ENCODE results near the gene HMGXB3. TPM values are rescaled to one million over a fixed set of nuclear protein-coding genes. Genes with fewer than 3 reads are reported as not detected.
"Not testable (repeated sequence)": the region's sequence is repeated elsewhere in the genome, so short reads cannot be mapped to it uniquely, and the experiment has no call there.

The HMGXB3 gene
- total and polyA plus RNA-seq, 9 donors = 14.2 to 25.4 (median 18.0) TPM

- no peak for DNase-seq
These were observed 21.1 kb downstream of the HMGXB3 start for GRCh38 chr5:150021491-150022157.

GRCh38 chr5:150022158-150022531 is 21.6 kb downstream of the HMGXB3 start:
- WGBS (ENCODE audit: insufficient coverage) = 80% methylated on average over 1 of the region's 1 CpG
- peak; percentile 57 for DNase-seq
- H3K4me1 ChIP-seq (ENCODE audit: control insufficient read depth, insufficient read depth, low read length) = peaks cover 4% of the 10 kb centered on the region
- H3K4me3 ChIP-seq (ENCODE audit: low read length) = no peak overlapping the region
- H3K27me3 ChIP-seq (ENCODE audit: control insufficient read depth, insufficient read depth, low read length) = no peaks in the 10 kb centered on the region
- peaks cover 71% of the 10 kb centered on the region for H3K36me3 ChIP-seq (ENCODE audit: control insufficient read depth, insufficient read depth, low read length)
- H3K27ac ChIP-seq (ENCODE audit: low read length) = peak overlapping the region; percentile 65
- H3K9me3 ChIP-seq (replicated peaks; ENCODE audit: control insufficient read depth, low read depth, low read length) = no peaks in the 10 kb centered on the region

More at GRCh38 chr5:150021491-150022157, 21.1 kb downstream of the HMGXB3 start:
- H3K4me1 ChIP-seq (ENCODE audit: control insufficient read depth, insufficient read depth, low read length) = peaks cover 4% of the 10 kb centered on the region
- peak overlapping the region; percentile 60 for H3K27ac ChIP-seq (ENCODE audit: low read length)
- H3K9me3 ChIP-seq (replicated peaks; ENCODE audit: control insufficient read depth, low read depth, low read length) = no peaks in the 10 kb centered on the region
- WGBS (ENCODE audit: insufficient coverage) = 81% methylated on average over 5 of the region's 13 CpGs
- no peaks in the 10 kb centered on the region for H3K27me3 ChIP-seq (ENCODE audit: control insufficient read depth, insufficient read depth, low read length)
- no peak overlapping the region for H3K4me3 ChIP-seq (ENCODE audit: low read length)
- peaks cover 66% of the 10 kb centered on the region for H3K36me3 ChIP-seq (ENCODE audit: control insufficient read depth, insufficient read depth, low read length)

- WGBS (ENCODE audit: insufficient coverage) = no CpG with 5 or more reads among the region's 2 CpGs
These were observed 22.1 kb downstream of the HMGXB3 start for GRCh38 chr5:150022681-150023080.

GRCh38 chr5:150023136-150023535 is 22.6 kb downstream of the HMGXB3 start:
- DNase-seq = no peak
- no CpG with 5 or more reads among the region's 1 CpG for WGBS (ENCODE audit: insufficient coverage)
- H3K4me1 ChIP-seq (ENCODE audit: control insufficient read depth, insufficient read depth, low read length) = peaks cover 4% of the 10 kb centered on the region
- no peaks in the 10 kb centered on the region for H3K27me3 ChIP-seq (ENCODE audit: control insufficient read depth, insufficient read depth, low read length)
- no peak overlapping the region for H3K4me3 ChIP-seq (ENCODE audit: low read length)
- no peaks in the 10 kb centered on the region for H3K9me3 ChIP-seq (replicated peaks; ENCODE audit: control insufficient read depth, low read depth, low read length)
- peak overlapping the region; percentile 20 for H3K27ac ChIP-seq (ENCODE audit: low read length)
- peaks cover 71% of the 10 kb centered on the region for H3K36me3 ChIP-seq (ENCODE audit: control insufficient read depth, insufficient read depth, low read length)

More at GRCh38 chr5:150022681-150023080, 22.1 kb downstream of the HMGXB3 start:
- Histone ChIP-seq H3K4me3 (ENCODE audit: low read length) (no peak overlapping the region), H3K9me3 (replicated peaks; ENCODE audit: control insufficient read depth, low read depth, low read length) (no peaks in the 10 kb centered on the region), H3K4me1 (ENCODE audit: control insufficient read depth, insufficient read depth, low read length) (peaks cover 4% of the 10 kb centered on the region), H3K36me3 (ENCODE audit: control insufficient read depth, insufficient read depth, low read length) (peaks cover 71% of the 10 kb centered on the region), H3K27ac (ENCODE audit: low read length) (peak overlapping the region; percentile 65), H3K27me3 (ENCODE audit: control insufficient read depth, insufficient read depth, low read length) (no peaks in the 10 kb centered on the region)
- no peak for DNase-seq

GRCh38 chr5:150024346-150024984 is 23.9 kb downstream of the HMGXB3 start:
- DNase-seq = peak; percentile 28

GRCh38 chr5:150026682-150027172 is 26.2 kb downstream of the HMGXB3 start:
- Histone ChIP-seq H3K4me3 (ENCODE audit: low read length) (no peak overlapping the region), H3K4me1 (ENCODE audit: control insufficient read depth, insufficient read depth, low read length) (peaks cover 4% of the 10 kb centered on the region), H3K9me3 (replicated peaks; ENCODE audit: control insufficient read depth, low read depth, low read length) (no peaks in the 10 kb centered on the region), H3K27me3 (ENCODE audit: control insufficient read depth, insufficient read depth, low read length) (no peaks in the 10 kb centered on the region), H3K36me3 (ENCODE audit: control insufficient read depth, insufficient read depth, low read length) (peaks cover 69% of the 10 kb centered on the region), H3K27ac (ENCODE audit: low read length) (no peak overlapping the region)
- DNase-seq = no peak
- WGBS (ENCODE audit: insufficient coverage) = 85% methylated on average over 3 of the region's 4 CpGs

More at GRCh38 chr5:150024346-150024984, 23.9 kb downstream of the HMGXB3 start:
- Histone ChIP-seq H3K9me3 (replicated peaks; ENCODE audit: control insufficient read depth, low read depth, low read length) (no peaks in the 10 kb centered on the region), H3K27ac (ENCODE audit: low read length) (peak overlapping the region; percentile 48), H3K27me3 (ENCODE audit: control insufficient read depth, insufficient read depth, low read length) (no peaks in the 10 kb centered on the region), H3K4me3 (ENCODE audit: low read length) (no peak overlapping the region), H3K36me3 (ENCODE audit: control insufficient read depth, insufficient read depth, low read length) (peaks cover 65% of the 10 kb centered on the region), H3K4me1 (ENCODE audit: control insufficient read depth, insufficient read depth, low read length) (peaks cover 4% of the 10 kb centered on the region)
- WGBS (ENCODE audit: insufficient coverage) = 56% methylated on average over 3 of the region's 9 CpGs

- not testable (repeated sequence) for DNase-seq; H3K27ac ChIP-seq (ENCODE audit: low read length); H3K4me3 ChIP-seq (ENCODE audit: low read length); H3K27me3 ChIP-seq (ENCODE audit: control insufficient read depth, insufficient read depth, low read length); H3K9me3 ChIP-seq (replicated peaks; ENCODE audit: control insufficient read depth, low read depth, low read length); H3K4me1 ChIP-seq (ENCODE audit: control insufficient read depth, insufficient read depth, low read length)
- WGBS (ENCODE audit: insufficient coverage) = no CpG with 5 or more reads among the region's 1 CpG
- peaks cover 70% of the 10 kb centered on the region for H3K36me3 ChIP-seq (ENCODE audit: control insufficient read depth, insufficient read depth, low read length)
These were observed 27.5 kb downstream of the HMGXB3 start for GRCh38 chr5:150028047-150028446.

- 95% methylated on average over 4 of the region's 4 CpGs for WGBS (ENCODE audit: insufficient coverage)
These were observed 32.8 kb downstream of the HMGXB3 start for GRCh38 chr5:150033334-150033733.

GRCh38 chr5:150034662-150035061 is 34.1 kb downstream of the HMGXB3 start:
- DNase-seq = peak; percentile 89

More at GRCh38 chr5:150033334-150033733, 32.8 kb downstream of the HMGXB3 start:
- no peak overlapping the region for H3K4me3 ChIP-seq (ENCODE audit: low read length)
- H3K27ac ChIP-seq (ENCODE audit: low read length) = no peak overlapping the region
- no peak for DNase-seq
- H3K27me3 ChIP-seq (ENCODE audit: control insufficient read depth, insufficient read depth, low read length) = no peaks in the 10 kb centered on the region
- H3K36me3 ChIP-seq (ENCODE audit: control insufficient read depth, insufficient read depth, low read length) = peaks cover 72% of the 10 kb centered on the region
- H3K9me3 ChIP-seq (replicated peaks; ENCODE audit: control insufficient read depth, low read depth, low read length) = no peaks in the 10 kb centered on the region
- H3K4me1 ChIP-seq (ENCODE audit: control insufficient read depth, insufficient read depth, low read length) = peaks cover 2% of the 10 kb centered on the region

GRCh38 chr5:150035139-150035895 is 34.8 kb downstream of the HMGXB3 start:
- H3K27ac ChIP-seq (ENCODE audit: low read length) = no peak overlapping the region
- no peak for DNase-seq
- 66% methylated on average over 3 of the region's 7 CpGs for WGBS (ENCODE audit: insufficient coverage)
- H3K27me3 ChIP-seq (ENCODE audit: control insufficient read depth, insufficient read depth, low read length) = no peaks in the 10 kb centered on the region
- H3K36me3 ChIP-seq (ENCODE audit: control insufficient read depth, insufficient read depth, low read length) = peaks cover 74% of the 10 kb centered on the region
- H3K9me3 ChIP-seq (replicated peaks; ENCODE audit: control insufficient read depth, low read depth, low read length) = no peaks in the 10 kb centered on the region
- peaks cover 2% of the 10 kb centered on the region for H3K4me1 ChIP-seq (ENCODE audit: control insufficient read depth, insufficient read depth, low read length)
- H3K4me3 ChIP-seq (ENCODE audit: low read length) = no peak overlapping the region

More at GRCh38 chr5:150034662-150035061, 34.1 kb downstream of the HMGXB3 start:
- H3K27me3 ChIP-seq (ENCODE audit: control insufficient read depth, insufficient read depth, low read length) = no peaks in the 10 kb centered on the region
- H3K4me1 ChIP-seq (ENCODE audit: control insufficient read depth, insufficient read depth, low read length) = peaks cover 2% of the 10 kb centered on the region
- no peak overlapping the region for H3K27ac ChIP-seq (ENCODE audit: low read length)
- no peak overlapping the region for H3K4me3 ChIP-seq (ENCODE audit: low read length)
- peaks cover 74% of the 10 kb centered on the region for H3K36me3 ChIP-seq (ENCODE audit: control insufficient read depth, insufficient read depth, low read length)
- no peaks in the 10 kb centered on the region for H3K9me3 ChIP-seq (replicated peaks; ENCODE audit: control insufficient read depth, low read depth, low read length)
- 48% methylated on average over 3 of the region's 4 CpGs for WGBS (ENCODE audit: insufficient coverage)
